Measurements from ENCODE around the gene HIVEP3. TPM values are rescaled to one million over a fixed set of nuclear protein-coding genes. Genes with fewer than 3 reads are reported as not detected.

The HIVEP3 gene
- total and polyA plus RNA-seq, 2 of the 13 experiments (the other 11 are each of a cell fraction or from before 2014, with no cell fraction given), result 0.05 TPM; not detected in 1

- CTCF ChIA-PET (ENCODE audit: low intra/inter-chr PET ratio, low total read pairs), result no interaction called here
- no peak overlapping the region for H3K4me3 ChIP-seq (replicated peaks in 1 of 3; ENCODE audit: insufficient read depth in 1 of 3, low read depth in 2 of 3, low read length in 3 of 3)
- intact Hi-C loops (cut with micrococcal nuclease; ENCODE audit: unreplicated experiment) (no loop called here), in situ Hi-C loops (cut with HindIII; ENCODE audit: extremely low pct_ligation_motif_present, low pct_unique_long_range_greater_than_20kb) (no loop called here)
- peaks cover 0 to 19% of the 10 kb centered on the region in 2 experiments; a peak in 3 of 5 replicates for H3K27me3 ChIP-seq (ENCODE audit: control insufficient read depth in 1 of 2, insufficient read depth in 2 of 2, low read length in 2 of 2)
- H3K79me2 ChIP-seq (ENCODE audit: insufficient read depth, low read length), result no peaks in the 10 kb centered on the region
- no peak overlapping the region for H2AFZ ChIP-seq (ENCODE audit: low read length)
- DNase-seq (ENCODE audit: low spot score) (no peak), ATAC-seq (no peak), FAIRE-seq (no peak)
- H3K4me1 ChIP-seq (ENCODE audit: insufficient read depth, low read length), result no peaks in the 10 kb centered on the region
- H4K20me1 ChIP-seq (ENCODE audit: insufficient read depth, low read length), result no peaks in the 10 kb centered on the region
- no peaks in the 10 kb centered on the region for H3K9me3 ChIP-seq (ENCODE audit: low read length)
- WGBS (ENCODE audit: low lambda C conversion rate), result 19% methylated on average over 7 of the region's 15 CpGs
- POLR2A ChIA-PET, result no interaction called here
- H3K9ac ChIP-seq (ENCODE audit: insufficient read depth, low read depth, low read length), result no peak overlapping the region
- H3K27ac ChIP-seq (ENCODE audit: extremely low read length, insufficient read depth, low read length), result no peak overlapping the region
- BruUV-seq (replicated peaks), result no TSS peak
- H3K36me3 ChIP-seq (replicated peaks in 1 of 2; ENCODE audit: control insufficient read depth in 1 of 2, insufficient read depth in 2 of 2, low read length in 2 of 2), result no peaks in the 10 kb centered on the region
- TF ChIP-seq FOSL2 (CRISPR knock-in tag; IDR thresholded peaks at IDR 0.05) (no peak), MEIS2 (CRISPR knock-in tag; IDR thresholded peaks at IDR 0.05) (no peak), KLF6 (CRISPR knock-in tag; IDR thresholded peaks at IDR 0.05) (no peak), JDP2 (CRISPR knock-in tag; IDR thresholded peaks at IDR 0.05; ENCODE audit: borderline replicate concordance) (no peak), ZNF414 (CRISPR knock-in tag; IDR thresholded peaks at IDR 0.05) (no peak), ZBED4 (CRISPR knock-in tag; IDR thresholded peaks at IDR 0.05; ENCODE audit: borderline replicate concordance) (no peak), XRCC5 (optimal IDR thresholded peaks at IDR 0.05; ENCODE audit: low read length) (no peak), ZNF10 (CRISPR knock-in tag; IDR thresholded peaks at IDR 0.05; ENCODE audit: borderline replicate concordance, low read depth) (no peak), ZNF792 (CRISPR knock-in tag; IDR thresholded peaks at IDR 0.05) (no peak), ZNF280D (CRISPR knock-in tag; IDR thresholded peaks at IDR 0.05) (no peak), ZNF780A (CRISPR knock-in tag; IDR thresholded peaks at IDR 0.05) (no peak), ZSCAN21 (CRISPR knock-in tag; IDR thresholded peaks at IDR 0.05; ENCODE audit: borderline replicate concordance) (no peak), ZNF253 (CRISPR knock-in tag; IDR thresholded peaks at IDR 0.05; ENCODE audit: borderline replicate concordance) (no peak), ZNF207 (IDR thresholded peaks at IDR 0.05; ENCODE audit: borderline replicate concordance) (no peak), FOXC1 (CRISPR knock-in tag; IDR thresholded peaks at IDR 0.05; ENCODE audit: borderline replicate concordance) (no peak), ZNF605 (CRISPR knock-in tag; IDR thresholded peaks at IDR 0.05) (no peak), ZNF556 (CRISPR knock-in tag; IDR thresholded peaks at IDR 0.05; ENCODE audit: borderline replicate concordance) (no peak)
- H3K4me2 ChIP-seq (ENCODE audit: low read depth, low read length), result no peak overlapping the region
Measured at GRCh38 chr1:41671116-41671755, 247.5 kb downstream of the HIVEP3 start.

All from HepG2 (cell line).